Pons (tissue), 1 donor: ENCODE measurements around the gene NEK4.
A peak's percentile ranks its signal among the peaks of the same experiment; 100 is the strongest.
"Not testable (repeated sequence)": the region's sequence is repeated elsewhere in the genome, so short reads cannot be mapped to it uniquely, and the experiment has no call there.

Experiments used
- DNase-seq: peaks from one replicate; pipeline ENCODE4 v3.0.0-alpha.2; 2016; ENCODE audit warnings: low spot score

Gene NEK4

GRCh38 chr3:52731590-52731989 is 39.1 kb downstream of the NEK4 start:
- DNase-seq = no peak

- no peak for DNase-seq
Observed at GRCh38 chr3:52730681-52731080, 40.1 kb downstream of the NEK4 start.

GRCh38 chr3:52728753-52729152 is 42.0 kb downstream of the NEK4 start:
- DNase-seq = not testable (repeated sequence)

GRCh38 chr3:52724511-52724910 is 46.2 kb downstream of the NEK4 start:
- no peak for DNase-seq

- DNase-seq = no peak
Observed at GRCh38 chr3:52723935-52724334, 46.8 kb downstream of the NEK4 start.

GRCh38 chr3:52722491-52722890 is 48.2 kb downstream of the NEK4 start:
- no peak for DNase-seq

- no peak for DNase-seq
Observed at GRCh38 chr3:52721730-52722008, 49.1 kb downstream of the NEK4 start.

GRCh38 chr3:52721002-52721729 is 49.6 kb downstream of the NEK4 start:
- DNase-seq = peak; percentile 80

GRCh38 chr3:52719618-52720017 is 51.1 kb downstream of the NEK4 start:
- no peak for DNase-seq

GRCh38 chr3:52715714-52716305 is 54.9 kb downstream of the NEK4 start:
- DNase-seq = no peak

GRCh38 chr3:52714335-52715302 is 56.1 kb downstream of the NEK4 start:
- no peak for DNase-seq

- DNase-seq = no peak
Observed at GRCh38 chr3:52712291-52713212, 58.2 kb downstream of the NEK4 start.

- no peak for DNase-seq
Observed at GRCh38 chr3:52710512-52710911, 60.2 kb downstream of the NEK4 start.

- no peak for DNase-seq
Observed at GRCh38 chr3:52707585-52707984, 63.2 kb downstream of the NEK4 start.

GRCh38 chr3:52705688-52706686 is 64.8 kb downstream of the NEK4 start, which contains the start of the genes GLT8D1 and SPCS1:
TSS of gene GLT8D1 (minus strand) at chr3:52705791. CDS start at chr3:52700460, 5,331 bp downstream.
TSS of gene SPCS1 (plus strand) at chr3:52706106. CDS start at chr3:52706247, 141 bp downstream.
- DNase-seq = peak; percentile 82

- DNase-seq = no peak
Observed at GRCh38 chr3:52705438-52705687, 65.4 kb downstream of the NEK4 start.

- DNase-seq = no peak
Observed at GRCh38 chr3:52704611-52705437, 65.9 kb downstream of the NEK4 start.

- DNase-seq = no peak
Observed at GRCh38 chr3:52703341-52703740, 67.4 kb downstream of the NEK4 start.

GRCh38 chr3:52697632-52697965 is 73.1 kb downstream of the NEK4 start:
- DNase-seq = no peak
